Measurements from ENCODE around the gene PKNOX2. TPM values are rescaled to one million over a fixed set of nuclear protein-coding genes. Genes with fewer than 3 reads are reported as not detected.

PKNOX2 gene
- total and polyA plus RNA-seq, 9 donors = 10.6 to 42.3 (median 30.0) TPM

GRCh38 chr11:125401235-125401634, 236.7 kb downstream of the PKNOX2 start:
- no peak for TF ChIP-seq EP300 (IDR thresholded peaks at IDR 0.05)
- no peak for TF ChIP-seq POLR2A (IDR thresholded peaks at IDR 0.05)
- no peak for TF ChIP-seq CTCF (IDR thresholded peaks at IDR 0.05)
- no peaks in the 10 kb centered on the region for H3K9me3 ChIP-seq
- intact Hi-C loops (cut with DNase I) = loop anchor here in 3 of 4 donors (5.0 to 10.0 kb wide), 4 partner anchors 56 to 309 kb away; partner anchors contain the start of gene PKNOX2 (in 1 of the 3)
- H3K4me1 ChIP-seq (ENCODE audit: insufficient read depth) = peaks cover 5% of the 10 kb centered on the region
- no peak for DNase-seq
- no peak overlapping the region for H3K27ac ChIP-seq
- 78 to 88% (median 83%) methylated on average over 12 of the region's 12 CpGs for WGBS, 3 donors
- H3K27me3 ChIP-seq = no peaks in the 10 kb centered on the region
- H3K4me3 ChIP-seq = no peak overlapping the region
- no peaks in the 10 kb centered on the region for H3K36me3 ChIP-seq

- Histone ChIP-seq H3K27me3 (no peaks in the 10 kb centered on the region), H3K4me3 (no peak overlapping the region), H3K9me3 (no peaks in the 10 kb centered on the region), H3K36me3 (no peaks in the 10 kb centered on the region), H3K4me1 (ENCODE audit: insufficient read depth) (peaks cover 5% of the 10 kb centered on the region), H3K27ac (no peak overlapping the region)
- peak in 4 of 5 donors; percentile 27 to 54 (median 38) for DNase-seq
- TF ChIP-seq CTCF (IDR thresholded peaks at IDR 0.05) (no peak), POLR2A (IDR thresholded peaks at IDR 0.05) (no peak), EP300 (IDR thresholded peaks at IDR 0.05) (no peak)
- intact Hi-C loops (cut with DNase I) = loop anchor here in 3 of 4 donors (5.0 to 10.0 kb wide), 4 partner anchors 57 to 309 kb away; partner anchors contain the start of gene PKNOX2 (in 1 of the 3)
- 55 to 79% (median 61%) methylated on average over 11 of the region's 11 CpGs for WGBS, 3 donors
These were observed 237.2 kb downstream of the PKNOX2 start for GRCh38 chr11:125401746-125402145.

GRCh38 chr11:125402435-125402834, 237.9 kb downstream of the PKNOX2 start:
- Histone ChIP-seq H3K27ac (no peak overlapping the region), H3K4me3 (no peak overlapping the region), H3K27me3 (no peaks in the 10 kb centered on the region), H3K4me1 (ENCODE audit: insufficient read depth) (peaks cover 5% of the 10 kb centered on the region), H3K36me3 (no peaks in the 10 kb centered on the region), H3K9me3 (no peaks in the 10 kb centered on the region)
- DNase-seq = no peak
- TF ChIP-seq POLR2A (IDR thresholded peaks at IDR 0.05) = no peak
- TF ChIP-seq EP300 (IDR thresholded peaks at IDR 0.05) = no peak
- TF ChIP-seq CTCF (IDR thresholded peaks at IDR 0.05) = no peak
- intact Hi-C loops (cut with DNase I) = loop anchor here in 3 of 4 donors (5.0 to 10.0 kb wide), 4 partner anchors 58 to 310 kb away; partner anchors contain the start of gene PKNOX2 (in 1 of the 3)
- 49 to 65% (median 64%) methylated on average over 2 of the region's 2 CpGs for WGBS, 3 donors

GRCh38 chr11:125404157-125404810, 239.7 kb downstream of the PKNOX2 start:
- H3K27me3 ChIP-seq = no peaks in the 10 kb centered on the region
- no peak for DNase-seq
- TF ChIP-seq EP300 (IDR thresholded peaks at IDR 0.05) (no peak), CTCF (IDR thresholded peaks at IDR 0.05) (no peak), POLR2A (IDR thresholded peaks at IDR 0.05) (no peak)
- WGBS, 3 donors = 57 to 61% (median 60%) methylated on average over 15 of the region's 15 CpGs
- H3K4me1 ChIP-seq (ENCODE audit: insufficient read depth) = peaks cover 8% of the 10 kb centered on the region
- no peaks in the 10 kb centered on the region for H3K36me3 ChIP-seq
- no peaks in the 10 kb centered on the region for H3K9me3 ChIP-seq
- intact Hi-C loops (cut with DNase I) = loop anchor here in 3 of 4 donors (5.0 to 10.0 kb wide), 4 partner anchors 59 to 312 kb away; partner anchors contain the start of gene PKNOX2 (in 1 of the 3)
- no peak overlapping the region for H3K4me3 ChIP-seq
- no peak overlapping the region for H3K27ac ChIP-seq

All from ovary (tissue), 9 donors.